ENCODE data around the gene DLEC1.
"Not testable (repeated sequence)": the region's sequence is repeated elsewhere in the genome, so short reads cannot be mapped to it uniquely, and the experiment has no call there.

DLEC1 gene

GRCh38 chr3:38031022-38031994, 7.7 kb upstream of the DLEC1 start:
- in situ Hi-C loops (cut with HindIII; ENCODE audit: low pct_ligation_motif_present, low pct_unique_long_range_greater_than_20kb, low sequenced_read_pairs) = no loop called here
- DNase-seq = peak; percentile 81

GRCh38 chr3:38032328-38032865, 6.6 kb upstream of the DLEC1 start:
- DNase-seq = no peak
- in situ Hi-C loops (cut with HindIII; ENCODE audit: low pct_ligation_motif_present, low pct_unique_long_range_greater_than_20kb, low sequenced_read_pairs) = no loop called here

- in situ Hi-C loops (cut with HindIII; ENCODE audit: low pct_ligation_motif_present, low pct_unique_long_range_greater_than_20kb, low sequenced_read_pairs); DNase-seq: not testable (repeated sequence)
Observed at GRCh38 chr3:38033586-38033985, 5.4 kb upstream of the DLEC1 start.

- in situ Hi-C loops (cut with HindIII; ENCODE audit: low pct_ligation_motif_present, low pct_unique_long_range_greater_than_20kb, low sequenced_read_pairs); DNase-seq: not testable (repeated sequence)
Observed at GRCh38 chr3:38034335-38034734, 4.7 kb upstream of the DLEC1 start.

- DNase-seq = no peak
- in situ Hi-C loops (cut with HindIII; ENCODE audit: low pct_ligation_motif_present, low pct_unique_long_range_greater_than_20kb, low sequenced_read_pairs) = no loop called here
Observed at GRCh38 chr3:38036286-38036685, 2.7 kb upstream of the DLEC1 start.

GRCh38 chr3:38036906-38037305, 2.1 kb upstream of the DLEC1 start:
- in situ Hi-C loops (cut with HindIII; ENCODE audit: low pct_ligation_motif_present, low pct_unique_long_range_greater_than_20kb, low sequenced_read_pairs) = no loop called here
- no peak for DNase-seq

GRCh38 chr3:38038447-38038911, 529 bp upstream of the DLEC1 start:
- in situ Hi-C loops (cut with HindIII; ENCODE audit: low pct_ligation_motif_present, low pct_unique_long_range_greater_than_20kb, low sequenced_read_pairs) = no loop called here
- DNase-seq = no peak

- DNase-seq = no peak
- in situ Hi-C loops (cut with HindIII; ENCODE audit: low pct_ligation_motif_present, low pct_unique_long_range_greater_than_20kb, low sequenced_read_pairs) = no loop called here
Observed at GRCh38 chr3:38039899-38040261, 872 bp downstream of the DLEC1 start.

- in situ Hi-C loops (cut with HindIII; ENCODE audit: low pct_ligation_motif_present, low pct_unique_long_range_greater_than_20kb, low sequenced_read_pairs) = no loop called here
- no peak for DNase-seq
Observed at GRCh38 chr3:38040401-38040800, 1.4 kb downstream of the DLEC1 start.

GRCh38 chr3:38043486-38043885, 4.5 kb downstream of the DLEC1 start:
- in situ Hi-C loops (cut with HindIII; ENCODE audit: low pct_ligation_motif_present, low pct_unique_long_range_greater_than_20kb, low sequenced_read_pairs) = no loop called here
- DNase-seq = no peak

- DNase-seq = no peak
- in situ Hi-C loops (cut with HindIII; ENCODE audit: low pct_ligation_motif_present, low pct_unique_long_range_greater_than_20kb, low sequenced_read_pairs) = no loop called here
Observed at GRCh38 chr3:38046027-38046426, 7.0 kb downstream of the DLEC1 start.

- no peak for DNase-seq
- in situ Hi-C loops (cut with HindIII; ENCODE audit: low pct_ligation_motif_present, low pct_unique_long_range_greater_than_20kb, low sequenced_read_pairs) = no loop called here
Observed at GRCh38 chr3:38046821-38047220, 7.8 kb downstream of the DLEC1 start.

GRCh38 chr3:38047896-38048295, 8.9 kb downstream of the DLEC1 start:
- in situ Hi-C loops (cut with HindIII; ENCODE audit: low pct_ligation_motif_present, low pct_unique_long_range_greater_than_20kb, low sequenced_read_pairs) = no loop called here
- no peak for DNase-seq

- in situ Hi-C loops (cut with HindIII; ENCODE audit: low pct_ligation_motif_present, low pct_unique_long_range_greater_than_20kb, low sequenced_read_pairs) = no loop called here
- DNase-seq = no peak
Observed at GRCh38 chr3:38049358-38050126, 10.5 kb downstream of the DLEC1 start.

- no peak for DNase-seq
- in situ Hi-C loops (cut with HindIII; ENCODE audit: low pct_ligation_motif_present, low pct_unique_long_range_greater_than_20kb, low sequenced_read_pairs) = no loop called here
Observed at GRCh38 chr3:38051131-38051530, 12.1 kb downstream of the DLEC1 start.

GRCh38 chr3:38053286-38053685, 14.3 kb downstream of the DLEC1 start:
- DNase-seq; in situ Hi-C loops (cut with HindIII; ENCODE audit: low pct_ligation_motif_present, low pct_unique_long_range_greater_than_20kb, low sequenced_read_pairs): not testable (repeated sequence)

GRCh38 chr3:38053813-38054498, 14.9 kb downstream of the DLEC1 start:
- in situ Hi-C loops (cut with HindIII; ENCODE audit: low pct_ligation_motif_present, low pct_unique_long_range_greater_than_20kb, low sequenced_read_pairs); DNase-seq: not testable (repeated sequence)

- in situ Hi-C loops (cut with HindIII; ENCODE audit: low pct_ligation_motif_present, low pct_unique_long_range_greater_than_20kb, low sequenced_read_pairs) = no loop called here
- no peak for DNase-seq
Observed at GRCh38 chr3:38054499-38055001, 15.5 kb downstream of the DLEC1 start.
